DMS153 (cell line): ENCODE measurements around the gene KRTAP10-9.
"Not testable (repeated sequence)": the region's sequence is repeated elsewhere in the genome, so short reads cannot be mapped to it uniquely, and the experiment has no call there.

Experiments used
- DNase-seq: peaks from one replicate; lab custom pipeline; 2025; lab: John Stamatoyannopoulos, UW

KRTAP10-9 gene

DNA sequence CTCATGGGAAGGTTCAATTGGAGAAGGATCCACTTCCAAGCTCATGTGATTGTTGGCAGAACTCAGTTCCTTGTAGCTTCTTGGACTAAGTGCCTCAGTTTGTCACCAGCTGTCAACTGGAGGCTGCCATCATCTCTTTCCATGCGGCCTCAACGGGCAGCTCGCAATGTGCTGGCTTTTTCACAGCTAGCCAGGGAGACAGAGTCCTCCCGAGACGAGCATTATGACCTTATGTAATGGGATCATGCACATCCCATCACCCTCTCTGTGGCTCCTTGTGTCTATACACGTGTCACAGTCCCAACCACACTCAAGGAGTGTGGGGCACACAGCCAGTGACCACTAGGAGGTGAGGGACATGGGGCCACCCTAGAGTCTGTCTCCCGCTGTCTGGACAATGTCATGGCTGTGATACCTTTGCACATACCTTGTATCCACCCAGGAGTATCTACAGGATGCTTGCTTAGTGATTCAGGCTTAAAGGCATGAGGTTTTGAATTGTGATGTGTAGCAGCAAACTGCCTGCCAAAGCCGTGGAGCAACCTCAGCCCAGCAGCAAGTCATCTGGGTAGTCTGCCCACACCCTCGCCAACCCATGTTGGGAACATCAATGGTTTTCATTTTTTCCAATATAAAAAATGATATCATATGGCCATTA lies 30.7 kb upstream of the KRTAP10-9 start:
- DNase-seq: no peak

DNA sequence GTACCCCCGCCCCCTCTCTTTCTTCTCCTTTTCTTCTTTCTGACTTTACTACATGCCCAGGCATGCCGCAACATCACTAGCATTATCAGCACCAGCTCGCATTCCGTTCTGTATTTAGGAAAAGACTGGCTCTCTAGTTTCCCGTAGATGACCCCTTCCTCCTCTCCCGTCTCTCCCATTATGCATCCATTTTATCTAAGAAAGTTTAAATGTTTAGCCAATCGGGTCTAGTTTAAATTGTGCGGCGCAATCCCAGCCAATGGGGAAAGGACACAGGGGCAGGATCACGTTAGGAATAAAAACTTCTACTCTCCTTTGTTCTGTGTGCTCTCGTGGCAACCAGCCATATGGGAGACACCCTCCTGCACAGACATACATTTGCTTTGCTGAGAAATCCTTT lies 28.8 kb upstream of the KRTAP10-9 start:
- DNase-seq: no peak

DNA sequence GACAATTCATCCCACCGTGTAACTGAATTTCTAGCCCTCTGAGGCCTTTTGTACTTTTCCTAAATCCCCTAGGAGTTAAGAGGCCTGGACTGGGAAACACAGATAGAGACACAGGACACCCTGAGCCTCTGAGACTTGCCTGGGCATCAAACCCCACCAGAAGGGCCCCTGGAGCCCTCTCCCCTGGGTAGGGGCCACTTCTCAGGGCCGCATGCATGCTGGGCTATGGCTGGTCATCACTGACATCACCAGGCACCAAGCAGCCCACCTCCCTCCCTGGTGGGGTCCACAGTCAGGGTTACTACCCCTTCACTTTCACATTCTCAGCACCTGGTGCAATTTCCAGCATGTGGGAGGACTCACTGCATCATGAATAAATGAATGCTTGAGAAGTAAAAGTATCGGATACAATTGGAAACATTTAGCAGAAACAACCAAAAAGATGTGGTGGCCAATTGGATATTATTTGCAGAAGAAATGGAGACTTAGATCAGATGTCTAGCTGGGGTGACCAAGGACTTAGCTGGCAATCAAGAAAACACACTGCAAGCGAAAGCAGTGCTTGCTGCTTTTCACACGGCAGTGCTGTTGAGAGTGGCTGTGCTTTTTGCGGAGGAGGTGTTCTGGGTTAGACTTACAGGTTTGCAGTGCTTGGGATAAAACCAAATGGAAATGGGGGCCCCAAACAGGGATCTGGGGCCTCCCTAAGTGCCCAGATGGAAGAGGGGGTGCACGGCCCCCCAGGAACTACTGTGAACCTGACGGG lies 27.4 kb upstream of the KRTAP10-9 start:
- no peak for DNase-seq

DNA sequence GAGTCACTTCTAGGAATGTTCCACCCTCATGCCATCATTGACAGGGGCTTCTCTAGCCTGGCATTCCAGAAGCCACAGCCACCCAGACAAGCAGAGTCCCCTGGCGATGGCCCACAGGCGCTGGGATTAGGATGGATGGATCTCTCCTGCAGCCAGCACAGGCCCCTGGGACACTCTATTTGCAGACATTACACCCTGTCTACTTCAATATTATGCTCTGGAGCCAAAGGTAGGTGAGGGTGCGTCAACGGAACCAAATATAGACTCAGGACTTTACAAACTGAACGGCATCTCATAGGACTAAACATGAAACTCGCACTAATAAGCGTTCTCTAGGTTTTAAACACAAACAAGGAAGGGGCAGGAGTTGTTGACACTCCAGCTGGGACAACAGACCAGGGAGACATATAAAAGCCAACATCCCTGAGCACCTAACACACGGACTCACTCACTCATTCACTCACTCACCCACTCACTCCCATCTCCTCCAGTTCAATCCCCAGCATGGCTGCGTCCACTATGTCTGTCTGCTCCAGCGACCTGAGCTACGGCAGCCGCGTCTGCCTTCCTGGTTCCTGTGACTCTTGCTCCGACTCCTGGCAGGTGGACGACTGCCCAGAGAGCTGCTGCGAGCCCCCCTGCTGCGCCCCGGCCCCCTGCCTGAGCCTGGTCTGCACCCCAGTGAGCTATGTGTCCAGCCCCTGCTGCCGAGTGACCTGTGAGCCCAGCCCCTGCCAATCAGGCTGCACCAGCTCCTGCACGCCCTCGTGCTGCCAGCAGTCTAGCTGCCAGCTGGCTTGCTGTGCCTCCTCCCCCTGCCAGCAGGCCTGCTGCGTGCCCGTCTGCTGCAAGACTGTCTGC lies 26.5 kb upstream of the KRTAP10-9 start, which contains the start of gene KRTAP10-7:
TSS of gene KRTAP10-7 (plus strand) at position 480 of the 861 bp plus-strand sequence. CDS start at position 505, 25 bp downstream.
- not testable (repeated sequence) for DNase-seq

DNA sequence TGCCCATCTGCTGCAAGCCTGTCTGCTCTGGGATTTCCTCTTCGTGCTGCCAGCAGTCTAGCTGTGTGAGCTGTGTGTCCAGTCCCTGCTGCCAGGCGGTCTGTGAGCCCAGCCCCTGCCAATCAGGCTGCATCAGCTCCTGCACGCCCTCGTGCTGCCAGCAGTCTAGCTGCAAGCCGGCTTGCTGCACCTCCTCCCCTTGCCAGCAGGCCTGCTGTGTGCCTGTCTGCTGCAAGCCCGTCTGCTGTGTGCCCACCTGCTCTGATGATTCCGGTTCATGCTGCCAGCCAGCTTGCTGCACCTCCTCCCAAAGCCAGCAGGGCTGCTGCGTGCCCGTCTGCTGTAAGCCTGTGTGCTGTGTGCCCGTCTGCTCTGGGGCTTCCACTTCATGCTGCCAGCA lies 25.8 kb upstream of the KRTAP10-9 start:
- DNase-seq: not testable (repeated sequence)

DNA sequence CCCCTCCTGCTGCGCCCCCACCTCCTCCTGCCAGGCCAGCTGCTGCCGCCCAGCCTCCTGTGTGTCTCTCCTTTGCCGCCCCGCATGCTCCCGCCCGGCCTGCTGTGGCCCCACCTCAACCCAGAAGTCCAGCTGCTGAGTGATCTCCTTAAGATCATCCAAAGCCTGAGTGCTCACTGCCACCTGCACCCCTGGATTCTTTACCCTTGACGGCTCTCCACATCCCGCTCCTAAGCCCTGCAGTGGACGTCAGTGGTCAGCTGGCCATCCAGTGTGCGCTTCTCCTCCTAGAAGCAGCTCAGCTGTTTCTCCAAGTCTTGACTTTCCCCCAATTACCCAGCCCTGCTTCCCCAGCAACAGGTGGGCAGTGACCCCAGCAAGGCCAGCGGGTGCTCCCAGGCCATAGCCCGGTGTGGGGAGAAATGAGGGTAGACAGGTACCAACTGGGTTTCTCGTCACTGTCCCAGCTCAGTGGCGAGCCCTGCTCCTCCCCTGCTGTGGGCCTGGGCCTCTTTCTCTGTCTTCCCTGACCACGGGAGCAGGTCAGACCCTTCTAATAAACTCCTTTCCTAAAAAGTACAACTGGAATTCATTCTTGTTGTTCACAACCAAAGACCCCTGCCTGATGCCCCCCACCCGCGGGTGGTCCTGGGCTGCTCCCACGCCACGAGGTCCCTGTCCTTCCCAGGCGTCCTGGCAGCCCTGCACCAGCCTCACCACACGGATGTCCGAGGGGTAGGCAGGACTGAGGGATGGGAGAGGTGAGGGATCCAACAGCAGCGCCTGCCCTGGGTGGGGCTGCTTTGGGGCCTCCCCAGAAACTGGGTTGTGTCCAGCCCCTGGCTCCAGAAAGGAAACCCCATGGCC lies 25.1 kb upstream of the KRTAP10-9 start:
- no peak for DNase-seq

DNA sequence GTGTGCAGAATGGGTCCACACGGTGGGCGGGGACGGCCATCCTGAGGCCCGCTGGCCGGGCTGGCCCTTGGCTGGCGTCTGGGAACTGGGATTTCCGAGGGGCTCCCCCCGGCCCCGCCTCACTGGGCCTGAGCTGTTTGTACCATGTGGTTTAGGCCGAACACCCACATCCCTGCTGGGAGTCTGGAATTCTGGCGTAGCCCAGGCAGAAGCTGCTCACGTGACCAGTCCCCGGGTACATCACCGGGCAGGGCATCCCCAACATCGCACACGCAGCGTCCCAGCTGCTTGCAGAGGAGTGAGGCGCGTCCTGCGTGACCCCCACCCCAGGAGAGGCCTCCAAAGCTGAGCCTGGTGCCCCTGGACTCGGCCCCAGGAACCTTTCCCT lies 24.4 kb upstream of the KRTAP10-9 start:
- DNase-seq: no peak

DNA sequence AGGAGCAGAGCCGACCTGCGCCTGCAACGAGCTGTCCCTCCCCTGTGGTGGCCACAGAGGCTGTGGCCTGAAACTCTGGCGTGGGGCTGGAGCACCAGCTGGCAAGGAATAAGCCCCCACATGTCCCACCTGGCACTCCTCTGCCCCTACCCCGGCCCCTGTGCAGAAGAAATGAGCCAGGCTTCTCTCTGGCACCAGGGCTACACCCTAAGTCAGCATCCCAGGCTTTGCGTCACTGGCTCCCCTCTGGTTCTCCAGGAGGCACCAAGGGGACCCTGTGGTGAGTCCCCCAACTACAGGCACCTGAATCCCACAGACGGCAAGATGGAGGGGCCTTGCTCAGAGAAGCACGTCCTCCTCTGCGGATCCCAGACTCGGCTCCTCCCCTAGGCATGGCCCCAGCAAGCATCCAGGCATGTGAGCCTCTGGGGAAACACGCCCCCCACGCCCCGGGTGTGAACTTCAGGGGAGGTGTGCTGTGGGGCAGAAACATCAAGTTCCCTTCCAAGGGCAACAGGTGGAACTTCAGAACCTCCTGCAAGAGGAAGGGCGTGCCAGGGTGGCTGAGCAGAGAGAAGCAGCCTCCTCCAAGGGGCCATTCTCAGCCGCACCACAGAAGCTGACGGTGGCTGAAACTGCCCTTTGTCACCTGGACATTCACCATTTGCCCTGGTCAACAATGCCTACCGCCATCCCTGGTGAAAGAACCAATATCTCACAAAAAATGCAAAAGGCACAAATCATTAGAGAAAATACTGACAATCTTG lies 23.6 kb upstream of the KRTAP10-9 start:
- DNase-seq: no peak

DNA sequence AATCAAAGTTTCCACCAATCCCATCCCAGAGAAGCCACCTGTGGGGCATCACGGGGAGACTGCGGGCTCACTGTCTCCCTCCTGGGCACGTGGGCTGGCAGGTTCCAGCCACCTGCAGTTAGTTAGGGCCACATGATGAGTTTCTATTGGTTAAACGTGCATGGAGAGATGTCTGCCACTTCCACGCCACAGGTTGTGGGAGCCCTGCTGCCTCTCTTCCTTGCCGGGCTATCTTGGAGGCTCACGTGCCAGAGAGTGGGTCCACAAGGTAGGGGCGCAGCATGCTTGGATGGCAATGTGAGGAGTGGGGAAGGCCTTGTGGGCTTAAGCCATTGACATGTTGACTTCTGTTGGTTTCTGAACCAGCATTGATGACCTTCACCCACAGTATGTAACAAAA lies 23.0 kb upstream of the KRTAP10-9 start:
- no peak for DNase-seq

DNA sequence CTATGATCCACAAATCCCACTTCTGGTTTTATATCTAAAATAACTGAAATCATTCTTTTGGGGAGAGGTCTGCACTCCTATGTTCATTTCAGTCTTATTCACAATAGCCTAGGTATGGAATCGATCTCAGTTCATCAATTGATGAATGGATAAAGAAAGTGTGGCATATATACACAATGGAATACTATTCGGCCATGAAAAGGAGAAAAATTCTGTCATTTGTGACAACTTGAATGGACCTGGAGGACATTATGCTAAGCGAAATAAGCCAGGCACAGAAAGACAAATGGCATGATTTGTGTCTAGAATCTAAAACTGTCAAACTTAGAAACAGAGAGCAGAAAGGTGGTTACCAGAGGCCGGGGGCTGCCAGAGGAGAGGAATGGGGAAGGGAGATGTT lies 20.4 kb upstream of the KRTAP10-9 start:
- DNase-seq: no peak

DNA sequence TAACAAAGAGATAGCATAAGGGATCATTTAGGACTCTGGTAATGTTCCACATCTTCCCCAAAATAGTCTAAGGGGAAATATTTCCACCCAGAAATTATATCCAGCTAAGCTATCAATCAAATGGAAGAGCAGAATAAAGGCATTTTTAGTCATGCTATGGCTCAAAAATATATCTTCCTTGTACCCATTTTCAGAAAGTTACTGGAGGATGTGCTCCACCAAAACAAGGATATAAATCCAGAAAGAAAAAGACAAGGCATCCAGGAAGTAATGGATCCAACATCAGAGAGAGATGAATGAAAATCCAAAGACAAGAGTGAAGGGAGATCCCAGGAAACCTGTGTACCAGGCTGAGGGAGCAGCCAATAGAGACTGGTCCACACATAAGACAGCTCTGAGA lies 17.7 kb upstream of the KRTAP10-9 start:
- DNase-seq: no peak

DNA sequence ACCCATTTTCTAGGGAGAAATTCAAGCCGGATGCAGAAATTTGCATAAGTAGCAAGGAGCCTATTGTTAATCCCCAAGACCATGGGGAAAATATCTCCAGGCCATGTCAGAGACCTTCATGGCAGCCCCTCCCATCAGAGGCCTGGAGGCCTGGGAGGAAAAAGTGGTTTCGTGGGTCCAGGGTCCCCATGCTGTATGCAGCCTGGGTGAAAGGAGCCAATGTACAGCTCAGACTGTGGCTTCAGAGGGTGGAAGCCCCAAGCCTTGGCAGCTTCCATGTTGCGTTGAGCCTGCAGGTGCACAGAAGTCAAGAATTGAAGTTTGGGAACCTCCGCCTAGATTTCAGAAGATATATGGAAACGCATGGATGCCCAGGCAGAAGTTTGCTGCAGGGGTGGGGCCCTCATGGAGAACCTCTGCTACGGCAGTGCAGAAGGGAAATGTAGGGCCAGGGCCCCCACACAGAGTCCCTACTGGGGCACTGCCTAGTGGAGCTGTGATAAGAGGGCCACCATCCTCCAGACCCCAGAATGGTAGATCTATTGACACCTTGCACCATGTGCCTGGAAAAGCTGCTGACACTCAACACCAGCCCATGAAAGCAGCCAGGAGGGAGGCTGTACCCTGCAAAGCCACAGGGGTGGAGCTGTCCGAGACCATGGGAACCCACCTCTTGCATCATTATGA lies 16.6 kb upstream of the KRTAP10-9 start:
- not testable (repeated sequence) for DNase-seq

DNA sequence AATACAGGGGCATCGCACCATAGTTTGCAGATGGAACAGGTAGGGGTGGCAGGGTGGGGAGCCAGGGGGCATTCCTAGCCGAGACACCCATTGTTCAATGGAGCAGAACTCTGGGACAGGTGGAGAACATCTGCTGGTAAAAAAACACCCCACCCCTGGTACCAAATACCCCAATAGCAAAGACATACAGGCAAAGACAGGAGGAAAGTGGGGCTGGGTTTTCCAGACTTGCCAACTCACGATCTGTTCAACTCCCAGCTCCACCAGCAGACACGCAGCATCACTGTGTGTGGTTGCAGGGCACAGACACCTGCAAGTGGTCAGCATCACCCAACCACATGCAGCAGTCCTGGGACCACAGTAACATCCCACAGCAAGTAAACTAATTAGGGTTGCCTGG lies 15.3 kb upstream of the KRTAP10-9 start:
- no peak for DNase-seq

DNA sequence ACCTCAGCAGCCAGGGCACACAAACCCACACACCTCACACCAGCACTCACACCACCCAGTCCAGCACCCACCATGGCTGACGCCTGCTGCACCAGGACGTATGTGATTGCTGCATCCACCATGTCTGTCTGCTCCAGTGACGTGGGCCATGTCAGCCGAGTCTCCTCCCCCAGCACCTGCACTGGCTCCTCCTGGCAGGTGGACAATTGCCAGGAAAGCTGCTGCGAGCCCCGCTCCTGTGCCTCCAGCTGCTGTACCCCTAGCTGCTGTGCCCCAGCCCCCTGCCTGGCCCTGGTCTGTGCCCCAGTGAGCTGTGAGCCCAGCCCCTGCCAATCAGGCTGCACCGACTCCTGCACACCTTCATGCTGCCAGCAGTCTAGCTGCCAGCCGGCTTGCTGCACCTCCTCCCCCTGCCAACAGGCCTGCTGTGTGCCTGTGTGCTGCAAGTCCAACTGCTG lies 14.8 kb upstream of the KRTAP10-9 start, which contains the start of gene KRTAP10-8:
TSS of gene KRTAP10-8 (plus strand) at position 51 of the 458 bp plus-strand sequence. CDS start at position 73, 22 bp downstream.
- DNase-seq: no peak

DNA sequence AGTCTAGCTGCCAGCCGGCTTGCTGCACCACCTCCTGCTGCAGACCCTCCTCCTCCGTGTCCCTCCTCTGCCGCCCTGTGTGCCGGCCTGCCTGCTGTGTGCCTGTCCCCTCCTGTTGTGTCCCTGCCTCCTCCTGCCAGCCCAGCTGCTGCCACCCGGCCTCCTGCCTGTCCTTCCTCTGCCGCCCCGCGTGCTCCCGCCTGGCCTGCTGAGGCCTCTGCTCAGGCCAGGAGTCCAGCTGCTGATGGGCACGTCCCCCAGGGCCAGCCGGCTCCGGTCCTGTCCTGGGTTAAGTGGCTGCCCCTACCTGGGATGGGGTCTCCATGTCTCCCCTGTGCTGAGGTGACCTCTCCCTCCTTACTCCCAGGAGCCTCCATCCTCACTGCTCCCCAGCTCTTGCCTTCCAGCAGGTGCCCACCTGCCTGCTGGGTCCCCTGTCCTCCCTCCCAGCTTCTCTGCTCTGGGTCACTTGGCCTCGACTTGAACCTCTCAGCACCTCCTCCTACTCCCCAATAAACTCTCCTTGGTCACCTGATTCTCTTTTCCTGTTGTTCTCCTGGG lies 14.1 kb upstream of the KRTAP10-9 start:
- DNase-seq: no peak

DNA sequence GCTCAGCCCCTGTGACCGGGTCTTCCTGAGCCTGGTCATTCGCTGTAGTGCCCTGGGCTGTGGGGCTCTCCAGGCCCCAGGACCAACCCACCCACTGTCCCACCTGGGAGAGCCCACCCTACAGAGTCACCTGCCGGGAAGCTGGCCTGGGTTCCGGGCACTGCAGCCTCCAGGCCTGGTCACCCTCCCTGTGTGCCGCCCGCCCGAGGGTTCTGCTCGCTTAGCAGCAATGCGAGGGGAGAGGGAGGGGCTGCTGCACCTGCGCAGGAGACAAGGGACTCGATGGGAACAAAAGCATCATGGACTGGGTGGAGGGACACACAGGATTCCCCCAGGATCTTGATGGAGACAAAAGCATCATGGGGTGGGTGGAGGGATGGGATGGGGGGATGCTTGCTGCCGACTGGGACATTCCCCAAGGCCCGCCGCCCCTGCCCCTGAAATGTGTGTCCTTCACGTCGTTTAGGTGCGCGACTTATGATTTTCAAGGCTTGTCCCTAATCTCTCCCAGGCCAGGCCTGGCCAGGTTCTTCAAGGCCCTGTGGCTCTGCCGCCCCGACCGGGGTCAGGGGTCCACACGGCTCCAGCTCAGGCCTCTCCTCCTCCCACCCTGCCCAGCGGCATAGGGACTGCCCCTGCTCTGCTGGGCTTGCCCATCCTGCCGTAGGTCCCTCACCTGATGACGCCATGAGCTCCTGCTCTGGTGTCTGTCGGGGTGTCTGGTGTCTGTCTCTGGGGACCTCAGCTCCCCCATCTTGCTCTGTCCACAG lies 13.3 kb upstream of the KRTAP10-9 start:
- no peak for DNase-seq

DNA sequence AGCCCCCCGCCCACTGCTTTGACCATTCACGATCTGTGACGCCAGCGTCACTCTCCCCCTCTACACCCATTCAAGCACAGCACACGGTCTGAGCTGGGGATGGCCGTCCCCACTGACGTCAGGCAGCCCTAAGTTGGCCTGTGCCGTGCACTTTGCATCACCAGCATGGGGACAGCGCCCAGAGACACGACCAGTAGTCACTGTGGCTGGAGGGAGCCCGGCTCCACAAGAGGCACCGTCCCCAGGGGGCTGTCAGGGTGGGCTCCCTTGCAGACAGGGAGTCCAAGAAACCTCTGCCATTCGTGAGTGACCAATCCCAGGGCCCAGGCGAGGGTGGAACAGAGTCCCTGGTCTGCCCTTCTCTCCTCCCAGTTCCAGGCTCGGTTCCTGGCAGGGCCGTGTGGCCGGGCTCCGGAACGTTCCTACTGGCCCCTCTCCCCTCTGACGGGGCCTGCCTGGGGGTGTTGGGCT lies 12.7 kb upstream of the KRTAP10-9 start:
- no peak for DNase-seq

DNA sequence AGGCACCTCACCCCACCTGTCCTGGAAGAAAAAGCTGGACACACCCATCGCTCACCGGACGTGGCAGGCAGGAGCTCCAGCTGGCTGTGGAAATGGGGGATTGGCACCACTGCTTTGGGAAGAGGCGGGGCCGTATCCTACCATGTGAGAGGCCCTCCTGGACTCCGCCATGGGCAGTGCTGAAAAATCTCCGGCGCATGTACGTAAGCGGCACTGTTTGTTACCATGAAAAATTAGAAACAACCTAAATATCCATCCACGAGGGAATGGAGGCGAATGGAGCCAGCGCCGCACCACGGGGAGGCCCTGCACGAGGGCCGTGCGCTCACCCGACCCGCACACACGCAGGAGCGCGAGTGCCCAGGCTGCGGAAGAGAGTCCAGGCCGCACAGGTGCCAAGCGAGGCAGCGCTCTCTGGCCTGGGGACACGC lies 11.9 kb upstream of the KRTAP10-9 start:
- no peak for DNase-seq

DNA sequence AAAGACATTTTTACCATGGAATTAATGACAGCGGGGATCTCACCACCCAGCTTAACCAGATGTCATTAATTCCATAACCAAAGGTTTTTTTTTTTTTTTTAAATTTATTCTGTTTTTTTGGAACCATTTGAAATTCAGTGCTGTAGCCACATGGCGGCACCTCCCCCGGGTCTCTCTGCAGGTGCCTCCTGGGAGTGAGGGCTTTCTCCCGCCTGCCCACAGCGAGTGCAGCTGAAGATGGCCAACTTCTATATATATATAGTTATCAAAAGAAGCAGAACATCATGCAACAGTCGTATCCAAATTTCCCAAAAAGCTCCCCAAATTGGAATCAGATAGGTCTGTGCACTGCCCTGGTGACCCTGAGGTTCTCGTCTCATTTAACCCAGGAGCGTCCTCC lies 11.4 kb upstream of the KRTAP10-9 start:
- no peak for DNase-seq
